ENCODE results near the gene TMEM184A. TPM values are rescaled to one million over a fixed set of nuclear protein-coding genes. Genes with fewer than 3 reads are reported as not detected.

Gene TMEM184A
- total and polyA plus RNA-seq, 2 of the 13 experiments (the other 11 are each of a cell fraction or from before 2014, with no cell fraction given) = 9.5 to 20.4 TPM

GRCh38 chr7:1555813-1556543 is at the start of gene TMEM184A (continued):
- peak; percentile 77 for TF ChIP-seq FOXP4 (CRISPR knock-in tag; IDR thresholded peaks at IDR 0.05)
- TF ChIP-seq GMEB2 (CRISPR knock-in tag; IDR thresholded peaks at IDR 0.05; ENCODE audit: low read depth) = no peak
- no peak for TF ChIP-seq AHDC1 (CRISPR knock-in tag; IDR thresholded peaks at IDR 0.05; ENCODE audit: borderline replicate concordance)
- TF ChIP-seq PREB (CRISPR knock-in tag; IDR thresholded peaks at IDR 0.05) = 0 out of 2 replicates have a peak, but pooled peaks have one; percentile 74
- TF ChIP-seq ZNF296 (CRISPR knock-in tag; conservative IDR thresholded peaks at IDR 0.05) = peak; percentile 94
- no peak; the same call in 1 of the 2 replicates for TF ChIP-seq MIER2 (CRISPR knock-in tag; IDR thresholded peaks at IDR 0.05)
- peak; percentile 88 for TF ChIP-seq ISL2 (CRISPR knock-in tag; IDR thresholded peaks at IDR 0.05)
- TF ChIP-seq ZBTB20 (CRISPR knock-in tag; IDR thresholded peaks at IDR 0.05; ENCODE audit: borderline replicate concordance, low read depth) = no peak
- peak; percentile 22; the same call in 1 of the 2 replicates for TF ChIP-seq ZNF704 (CRISPR knock-in tag; IDR thresholded peaks at IDR 0.05; ENCODE audit: borderline replicate concordance)
- peak; percentile 40 for TF ChIP-seq HNRNPLL (IDR thresholded peaks at IDR 0.05; ENCODE audit: low read depth, low read length, poor library complexity, severe bottlenecking)
- TF ChIP-seq MNT (IDR thresholded peaks at IDR 0.05) = peak; percentile 64
- peak; percentile 34; the same call in 1 of the 2 replicates for TF ChIP-seq RFX3 (CRISPR knock-in tag; IDR thresholded peaks at IDR 0.05)
- TF ChIP-seq GLI4 (CRISPR knock-in tag; IDR thresholded peaks at IDR 0.05; ENCODE audit: borderline replicate concordance) = peak; percentile 98

Data from HepG2 (cell line).